GM18505 (cell line): ENCODE results near the gene FAM222A.

Experiments
- ATAC-seq: cut with Tn5 transposase; IDR thresholded peaks from one replicate; pipeline ENCODE4 v1.9.1; 2021; ENCODE audit not compliant: unreplicated experiment
- POLR2A ChIP-seq: IDR thresholded peaks from 4 replicates; pipeline ENCODE4 v1.6.1; 2011; ENCODE audit warnings: borderline replicate concordance; ENCODE audit not compliant: insufficient read depth, insufficient read length; ENCODE audit errors: extremely low read depth

FAM222A gene

DNA sequence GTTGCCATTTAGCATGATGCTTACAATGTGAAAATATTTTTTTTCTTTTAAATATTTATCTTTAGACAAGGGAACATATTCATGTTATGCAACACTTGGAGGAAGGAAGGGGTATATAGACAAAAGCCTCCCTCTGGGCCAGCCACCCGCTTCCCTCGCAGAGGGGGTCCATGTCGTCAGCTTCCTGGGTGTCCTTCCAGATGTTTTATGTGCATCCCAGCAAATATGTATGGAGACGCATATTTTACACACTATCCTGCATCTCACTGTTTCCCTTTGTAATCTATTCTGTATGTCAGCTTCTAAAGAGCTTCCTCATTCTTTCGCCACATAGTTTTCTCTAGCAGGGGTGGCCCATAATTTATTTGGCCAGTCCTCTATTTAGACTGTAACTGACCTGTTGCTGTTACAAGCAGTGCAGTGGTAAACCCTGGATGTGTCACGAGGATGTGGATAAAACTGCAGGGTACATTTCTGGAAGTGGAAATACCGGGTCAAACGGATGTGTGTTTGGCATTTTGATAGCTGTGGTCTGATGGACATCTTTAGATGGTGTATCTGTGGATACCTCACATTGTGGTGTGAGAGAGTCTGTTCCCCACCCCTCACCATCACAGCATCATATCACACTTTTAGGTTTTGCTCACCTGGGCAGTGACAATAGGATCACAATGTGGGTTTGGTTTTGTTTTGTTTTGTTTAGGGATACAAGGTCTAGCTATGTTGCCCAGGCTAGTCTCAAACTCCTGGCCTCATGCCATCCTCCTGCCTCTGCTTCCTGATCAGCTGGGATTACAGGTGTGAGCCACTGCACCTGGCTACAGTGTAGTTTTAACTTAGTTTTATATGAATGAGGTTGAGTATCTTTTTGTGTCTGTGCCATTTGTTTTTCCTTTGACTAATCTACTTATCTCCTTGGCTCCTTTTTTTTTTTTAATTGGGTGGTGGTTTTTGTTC, 31.6 kb downstream of the FAM222A start:
- no peak for TF ChIP-seq POLR2A
- no peak for ATAC-seq

DNA sequence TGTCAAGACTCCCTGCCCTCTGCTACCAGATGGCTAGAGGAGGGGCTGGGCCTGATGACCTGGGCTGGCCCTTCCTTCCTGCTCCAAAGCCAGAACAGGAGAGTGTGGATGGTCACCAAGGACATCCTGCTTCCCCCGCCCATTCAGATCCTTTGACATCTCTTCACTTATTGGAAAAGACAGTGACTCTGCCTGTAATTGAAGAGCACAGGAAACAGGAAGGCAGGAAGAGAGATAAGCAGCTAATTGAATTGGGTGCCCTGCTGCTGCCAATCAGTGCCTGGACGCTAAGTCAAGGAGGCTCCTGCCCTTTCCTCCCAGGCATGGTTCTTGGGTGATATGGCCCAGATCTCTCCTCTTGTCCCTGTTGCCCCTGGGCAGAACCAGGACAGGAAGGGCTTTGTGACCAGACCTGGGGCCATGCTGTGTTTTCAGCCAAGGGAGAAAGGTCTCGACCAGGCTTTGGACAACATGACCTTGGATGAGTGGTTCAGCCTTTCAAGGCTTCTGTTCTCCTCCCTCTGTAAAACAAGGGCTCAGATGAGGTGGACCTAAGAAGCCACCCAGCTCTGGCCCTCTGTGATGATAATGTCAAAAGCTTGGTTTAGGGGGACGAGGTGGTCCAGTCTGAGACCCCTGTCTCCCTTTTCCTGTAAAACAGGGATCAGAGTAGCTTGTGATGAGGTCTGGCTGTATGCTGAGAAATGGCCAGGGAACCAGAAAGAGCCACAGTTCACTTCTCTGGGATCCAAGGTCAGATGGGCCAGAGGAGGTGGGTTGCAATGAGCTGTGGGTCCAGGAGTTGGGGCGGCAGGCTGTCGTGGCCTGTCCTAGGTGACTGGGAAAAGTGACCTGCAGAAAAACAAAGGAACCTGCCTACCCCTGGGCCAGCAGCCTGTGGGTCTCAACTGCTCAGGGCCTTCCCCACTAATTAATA, 38.8 kb downstream of the FAM222A start:
- TF ChIP-seq POLR2A: no peak
- no peak for ATAC-seq

DNA sequence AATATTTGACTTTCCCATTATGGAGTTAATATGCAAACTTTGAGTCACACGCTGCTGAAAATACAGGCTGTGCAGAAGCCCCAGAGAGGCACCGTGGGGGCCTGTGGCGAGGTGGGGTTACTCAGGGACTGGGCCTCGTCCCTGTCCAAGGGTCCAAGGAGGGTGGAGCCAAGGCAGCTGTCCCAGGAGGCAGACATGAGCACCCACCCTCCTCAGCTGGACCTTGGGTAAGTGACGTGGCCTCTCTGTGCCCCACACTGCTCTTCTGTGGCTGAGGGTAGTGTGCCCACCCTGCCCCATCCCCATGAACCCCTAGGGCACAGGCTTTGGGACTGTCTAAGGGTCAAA, 39.4 kb downstream of the FAM222A start:
- no peak for ATAC-seq
- no peak for TF ChIP-seq POLR2A

DNA sequence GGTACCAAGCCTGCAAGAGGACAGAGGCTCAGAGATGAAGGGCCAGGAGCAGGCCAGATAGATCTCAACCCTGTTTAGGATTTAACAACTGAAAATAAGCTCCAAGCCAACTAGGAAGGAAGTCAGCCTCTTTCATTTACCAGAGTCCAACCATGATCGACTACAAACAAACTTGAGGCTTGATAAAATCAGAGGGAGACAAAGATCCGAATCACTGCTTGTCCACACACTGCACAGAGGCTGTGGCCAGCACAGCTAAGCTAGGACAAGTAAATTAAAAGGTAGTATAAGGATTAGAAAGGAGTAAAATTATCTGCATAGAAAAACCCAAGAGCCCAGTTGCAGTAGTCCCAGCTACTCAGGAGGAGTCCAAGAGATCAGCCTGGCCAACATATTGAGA, 40.3 kb downstream of the FAM222A start:
- no peak for TF ChIP-seq POLR2A
- ATAC-seq: no peak

DNA sequence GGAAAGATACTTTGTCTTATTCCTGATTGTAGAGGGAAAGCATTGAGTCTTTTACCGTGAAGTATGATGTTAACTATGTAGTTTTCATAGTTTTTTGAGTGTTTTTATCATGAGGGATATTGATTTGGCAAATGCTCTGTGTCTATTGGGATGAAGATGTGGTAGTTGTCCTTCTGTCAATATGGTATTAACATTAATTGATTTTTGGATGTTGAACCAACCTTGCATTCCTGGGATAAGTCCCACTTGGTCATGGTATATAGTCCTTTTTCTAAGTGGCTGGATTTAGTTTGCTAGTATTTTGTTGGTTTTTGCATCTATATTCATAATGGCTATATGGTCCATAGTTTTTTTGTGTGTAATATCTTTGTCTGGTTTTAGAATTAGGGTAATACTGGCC, 42.8 kb downstream of the FAM222A start:
- no peak for TF ChIP-seq POLR2A
- no peak for ATAC-seq

DNA sequence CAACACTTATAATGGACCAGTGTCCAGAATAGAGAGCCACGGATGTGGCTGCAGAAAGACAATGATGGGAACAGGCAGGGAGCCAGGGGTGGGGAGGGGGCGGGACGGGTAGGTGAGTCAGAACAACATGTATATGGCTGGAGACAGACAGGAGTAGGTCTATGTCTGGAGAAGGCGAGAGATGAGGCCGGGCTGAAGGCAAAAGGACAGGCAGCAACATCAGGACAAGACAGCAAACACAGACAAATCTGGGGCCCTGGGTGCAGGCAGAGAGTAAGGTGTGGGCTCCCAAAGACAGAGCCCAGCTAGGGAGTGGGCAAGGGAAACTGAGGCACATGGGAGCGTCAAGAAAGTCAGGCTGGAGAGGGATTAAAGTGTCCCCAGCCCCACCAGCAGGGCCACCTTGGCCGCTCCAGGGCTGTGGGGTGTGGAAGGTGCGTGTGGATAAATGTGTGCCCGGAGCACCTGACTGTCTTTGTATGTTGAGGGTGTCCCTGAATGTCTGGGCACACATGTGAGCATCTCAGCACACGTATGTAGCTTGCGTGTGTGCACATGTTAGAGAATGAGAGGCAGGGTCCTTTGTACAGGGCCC, 44.1 kb downstream of the FAM222A start:
- TF ChIP-seq POLR2A: no peak
- ATAC-seq: no peak

DNA sequence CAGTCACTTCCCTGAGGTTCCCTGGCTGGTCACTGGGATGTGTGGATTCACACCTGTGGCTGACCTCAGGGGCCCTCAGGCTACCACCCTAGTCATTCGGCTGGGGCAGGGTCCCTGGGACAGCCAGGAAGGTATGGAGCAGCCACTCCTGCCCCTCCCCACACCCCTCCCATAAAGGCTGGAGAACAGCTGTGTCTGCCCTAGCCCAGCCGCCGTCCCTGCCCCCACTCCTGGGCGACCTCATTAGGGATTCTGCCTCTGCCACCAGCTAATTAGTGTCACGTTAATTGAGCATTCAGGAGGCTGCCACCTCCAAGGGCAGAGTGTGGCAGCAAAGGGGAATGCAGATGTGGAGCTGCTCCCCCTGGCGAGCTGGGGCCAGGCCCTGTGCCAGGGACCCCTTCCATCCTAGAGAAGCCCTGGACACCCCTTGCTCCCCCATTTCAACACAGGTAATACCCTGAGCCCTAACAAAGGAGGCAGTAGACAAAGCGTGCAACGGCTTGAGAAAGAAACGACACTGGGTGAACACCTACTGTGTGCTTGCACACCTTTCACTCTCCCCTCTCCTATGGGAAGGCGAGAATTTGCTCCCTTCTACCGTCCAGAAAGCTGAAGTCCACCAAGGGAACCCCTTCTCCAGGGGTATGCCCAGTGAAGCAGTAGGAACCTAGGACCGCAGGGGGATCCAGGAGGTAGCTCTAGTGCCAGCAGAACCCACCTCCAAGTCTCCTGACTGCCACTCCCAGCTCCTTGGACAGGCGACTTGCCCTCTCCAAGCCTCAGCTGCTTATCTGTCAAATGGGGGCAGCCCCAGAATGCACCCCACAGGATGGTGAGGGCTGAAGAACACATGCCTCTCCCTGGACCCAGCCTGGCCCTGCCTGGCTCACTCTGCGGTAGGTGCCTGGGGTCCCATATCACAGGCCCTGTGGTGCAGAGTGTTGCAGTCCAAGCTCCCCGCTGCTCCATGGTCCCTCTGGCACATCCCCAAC, 45.1 kb downstream of the FAM222A start:
- no peak for TF ChIP-seq POLR2A
- no peak for ATAC-seq

DNA sequence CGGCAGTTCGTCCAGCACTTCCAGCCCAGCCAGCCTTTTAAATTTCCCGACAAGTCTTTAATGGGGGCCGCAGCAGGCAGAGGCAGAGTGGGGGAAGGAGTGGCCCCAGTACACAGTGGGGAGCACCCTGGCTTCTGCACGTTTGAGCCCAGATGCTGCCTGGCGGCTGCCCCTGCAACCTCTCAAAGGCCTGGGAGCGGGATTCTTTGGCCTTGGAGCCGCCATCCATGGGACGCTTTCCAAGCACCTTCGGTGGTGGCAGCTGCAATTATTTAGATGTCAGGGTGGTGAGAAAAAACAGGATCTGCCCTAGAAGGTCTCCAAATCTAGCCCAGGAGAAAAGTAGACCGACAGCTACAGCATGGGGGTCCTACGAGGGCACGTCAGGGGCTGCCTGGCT, 46.0 kb downstream of the FAM222A start:
- no peak for TF ChIP-seq POLR2A

DNA sequence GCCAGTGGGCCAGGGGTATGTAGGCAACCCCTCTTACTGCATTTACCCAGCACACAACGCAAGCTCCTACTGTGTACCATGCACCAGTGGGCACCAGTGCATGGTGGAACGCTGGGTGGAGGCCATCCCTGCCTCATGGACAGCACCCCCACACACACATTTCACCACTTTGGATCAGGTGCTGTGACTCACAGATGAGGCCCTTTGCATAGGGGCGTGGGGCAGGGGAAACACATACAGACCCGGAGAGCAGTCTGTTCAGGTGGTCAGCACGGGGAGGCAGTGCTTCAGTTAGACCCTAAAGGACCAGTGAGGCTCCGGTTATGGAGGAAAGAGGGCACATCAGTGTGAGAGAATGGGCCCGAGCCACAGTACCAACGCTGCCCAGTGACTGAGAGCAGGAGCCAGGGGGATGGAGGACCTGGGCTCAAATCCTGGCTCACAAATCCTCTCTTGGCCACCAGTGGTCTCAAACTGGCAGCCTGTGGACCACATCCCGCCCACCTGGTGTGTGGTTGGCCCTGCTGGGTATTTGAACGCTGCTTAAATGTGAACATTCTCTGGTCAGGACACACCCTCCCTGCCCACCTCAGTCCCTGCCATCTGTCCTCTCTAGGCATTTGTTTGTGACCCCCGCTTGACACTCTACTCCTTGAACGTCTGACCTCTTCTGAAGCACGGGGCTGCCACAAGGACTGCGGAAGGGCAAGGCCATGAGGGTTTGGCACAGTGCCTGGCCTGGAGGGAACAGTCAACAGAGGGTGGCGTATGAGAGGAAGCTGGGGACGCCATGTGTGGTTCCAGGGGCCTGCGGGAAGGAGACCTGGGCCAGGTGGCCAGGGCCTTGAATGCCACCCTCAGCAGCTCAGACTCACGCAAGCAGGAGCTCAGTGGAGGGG, 46.7 kb downstream of the FAM222A start:
- no peak for ATAC-seq
- TF ChIP-seq POLR2A: no peak

More for the DNA sequence above, 46.0 kb downstream of the FAM222A start:
- no peak for ATAC-seq

DNA sequence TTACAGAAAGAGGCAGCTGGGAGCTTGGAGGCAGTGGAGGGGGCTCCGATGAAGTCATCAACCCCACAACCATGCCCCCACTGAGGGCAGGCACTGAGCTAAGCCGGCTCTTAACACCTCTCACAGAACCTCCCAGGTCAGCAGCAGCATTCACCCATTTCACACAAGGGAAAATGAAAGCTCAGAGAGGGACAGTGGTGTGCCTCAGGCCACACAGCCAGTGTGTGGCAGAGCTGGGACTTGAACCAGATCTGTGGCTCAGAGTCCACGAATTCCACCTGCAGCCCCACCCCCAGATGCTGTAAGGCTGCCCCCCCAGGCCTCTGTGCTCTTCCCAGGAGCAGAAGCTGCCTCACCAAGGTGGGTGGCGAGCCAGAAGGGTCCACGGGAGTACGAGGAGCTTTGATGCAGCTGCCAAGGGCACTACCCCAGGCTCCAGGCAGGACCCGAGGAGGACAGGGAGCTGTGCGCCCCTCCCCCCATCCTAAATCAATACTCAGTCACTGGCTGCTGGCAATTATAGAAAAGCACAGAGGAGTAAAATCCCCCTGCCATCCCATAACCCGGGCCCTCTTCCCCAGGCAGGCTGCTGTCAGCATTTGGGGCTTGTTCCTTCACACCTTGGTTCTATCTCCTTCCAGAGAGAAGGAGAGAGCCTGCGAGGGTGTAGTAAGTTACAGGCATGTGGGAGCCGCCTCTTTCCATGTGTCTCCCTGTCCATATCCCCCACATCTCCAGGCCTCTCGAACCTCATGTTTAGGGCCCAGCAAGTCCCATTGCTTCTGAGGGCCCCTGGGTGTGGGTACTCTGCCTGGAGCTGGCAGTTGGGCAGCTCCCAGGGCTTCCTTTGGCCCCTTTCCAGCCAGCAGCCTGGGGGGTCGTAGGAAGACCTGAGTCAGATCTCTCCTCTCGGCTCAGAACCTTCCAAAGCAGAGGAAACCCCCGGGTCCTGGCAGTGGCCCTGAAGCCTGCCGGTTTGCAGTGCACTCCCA, 47.6 kb downstream of the FAM222A start:
- TF ChIP-seq POLR2A: no peak
- no peak for ATAC-seq
